ENCODE measurements around the gene CAPNS2. TPM values are rescaled to one million over a fixed set of nuclear protein-coding genes. Genes with fewer than 3 reads are reported as not detected.

The CAPNS2 gene
- total RNA-seq, 4 donors from 2014 or later = 0.90 to 2.1 TPM; not detected in 2

- Histone ChIP-seq H3K36me3 (no peaks in the 10 kb centered on the region), H3K9me3 (no peaks in the 10 kb centered on the region), H3K4me3 (no peak overlapping the region), H3K27ac (peak overlapping the region in 1 of 2 donors; percentile 18), H3K4me1 (no peaks in the 10 kb centered on the region), H3K27me3 (no peaks in the 10 kb centered on the region)
- intact Hi-C loops (cut with DNase I; ENCODE audit: low total_unique reads) = no loop called here
- no peak for DNase-seq
- TF ChIP-seq, protein P1, sequence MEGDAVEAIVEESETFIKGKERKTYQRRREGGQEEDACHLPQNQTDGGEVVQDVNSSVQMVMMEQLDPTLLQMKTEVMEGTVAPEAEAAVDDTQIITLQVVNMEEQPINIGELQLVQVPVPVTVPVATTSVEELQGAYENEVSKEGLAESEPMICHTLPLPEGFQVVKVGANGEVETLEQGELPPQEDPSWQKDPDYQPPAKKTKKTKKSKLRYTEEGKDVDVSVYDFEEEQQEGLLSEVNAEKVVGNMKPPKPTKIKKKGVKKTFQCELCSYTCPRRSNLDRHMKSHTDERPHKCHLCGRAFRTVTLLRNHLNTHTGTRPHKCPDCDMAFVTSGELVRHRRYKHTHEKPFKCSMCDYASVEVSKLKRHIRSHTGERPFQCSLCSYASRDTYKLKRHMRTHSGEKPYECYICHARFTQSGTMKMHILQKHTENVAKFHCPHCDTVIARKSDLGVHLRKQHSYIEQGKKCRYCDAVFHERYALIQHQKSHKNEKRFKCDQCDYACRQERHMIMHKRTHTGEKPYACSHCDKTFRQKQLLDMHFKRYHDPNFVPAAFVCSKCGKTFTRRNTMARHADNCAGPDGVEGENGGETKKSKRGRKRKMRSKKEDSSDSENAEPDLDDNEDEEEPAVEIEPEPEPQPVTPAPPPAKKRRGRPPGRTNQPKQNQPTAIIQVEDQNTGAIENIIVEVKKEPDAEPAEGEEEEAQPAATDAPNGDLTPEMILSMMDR (IDR thresholded peaks at IDR 0.05) = no peak
- no peak for TF ChIP-seq POLR2A (IDR thresholded peaks at IDR 0.05)
These were observed 9.0 kb downstream of the CAPNS2 start for GRCh38 chr16:55575496-55575895.

GRCh38 chr16:55576384-55576783, 9.9 kb downstream of the CAPNS2 start:
- Histone ChIP-seq H3K27ac (no peak overlapping the region), H3K9me3 (no peaks in the 10 kb centered on the region), H3K4me3 (no peak overlapping the region), H3K4me1 (no peaks in the 10 kb centered on the region), H3K27me3 (no peaks in the 10 kb centered on the region), H3K36me3 (no peaks in the 10 kb centered on the region)
- DNase-seq = peak in 1 of 2 donors; percentile 22
- no peak for TF ChIP-seq POLR2A (IDR thresholded peaks at IDR 0.05)
- TF ChIP-seq, protein P1 (IDR thresholded peaks at IDR 0.05) = no peak
- intact Hi-C loops (cut with DNase I; ENCODE audit: low total_unique reads) = no loop called here

DNA sequence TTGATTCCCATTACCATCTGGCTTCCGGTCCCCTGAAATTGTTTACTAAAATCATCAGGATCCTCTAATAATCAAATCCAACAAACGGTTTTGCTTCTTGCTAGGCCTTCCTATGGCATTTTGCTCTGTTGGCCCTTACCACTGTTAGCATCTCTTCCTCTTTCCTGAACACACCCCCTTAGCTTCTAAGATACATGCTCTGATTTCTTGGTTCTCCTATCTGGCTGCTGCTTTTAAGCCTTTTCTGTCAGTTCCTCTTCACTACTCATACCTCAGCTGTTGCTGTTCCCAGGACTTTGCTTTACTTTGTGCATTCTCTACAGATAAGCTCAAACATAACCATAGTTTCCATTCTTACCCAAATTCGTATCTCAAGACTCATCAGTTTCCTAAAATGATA, 11.4 kb downstream of the CAPNS2 start:
- no peaks in the 10 kb centered on the region for H3K4me1 ChIP-seq
- H3K27ac ChIP-seq = no peak overlapping the region
- H3K4me3 ChIP-seq = no peak overlapping the region
- no peaks in the 10 kb centered on the region for H3K9me3 ChIP-seq
- H3K36me3 ChIP-seq = no peaks in the 10 kb centered on the region
- no peak for TF ChIP-seq POLR2A (IDR thresholded peaks at IDR 0.05)
- TF ChIP-seq, protein P1 (IDR thresholded peaks at IDR 0.05) = no peak
- H3K27me3 ChIP-seq = no peaks in the 10 kb centered on the region
- DNase-seq = no peak
- intact Hi-C loops (cut with DNase I; ENCODE audit: low total_unique reads) = no loop called here

- no peak for DNase-seq
- no peaks in the 10 kb centered on the region for H3K4me1 ChIP-seq
- no peak overlapping the region for H3K4me3 ChIP-seq
- no peak for TF ChIP-seq POLR2A (IDR thresholded peaks at IDR 0.05)
- TF ChIP-seq, protein P1 (IDR thresholded peaks at IDR 0.05) = no peak
- no peak overlapping the region for H3K27ac ChIP-seq
- H3K9me3 ChIP-seq = no peaks in the 10 kb centered on the region
- H3K27me3 ChIP-seq = peaks cover 0 to 3% of the 10 kb centered on the region in 2 donors
- intact Hi-C loops (cut with DNase I; ENCODE audit: low total_unique reads) = no loop called here
- H3K36me3 ChIP-seq = no peaks in the 10 kb centered on the region
These were observed 19.1 kb downstream of the CAPNS2 start for GRCh38 chr16:55585631-55586030.

GRCh38 chr16:55588799-55589198, 22.3 kb downstream of the CAPNS2 start:
- no peak for DNase-seq
- no peaks in the 10 kb centered on the region for H3K36me3 ChIP-seq
- H3K27me3 ChIP-seq = peaks cover 0 to 3% of the 10 kb centered on the region in 2 donors
- no peak overlapping the region for H3K27ac ChIP-seq
- H3K4me1 ChIP-seq = no peaks in the 10 kb centered on the region
- H3K4me3 ChIP-seq = no peak overlapping the region
- TF ChIP-seq, protein P1 (IDR thresholded peaks at IDR 0.05) = no peak
- intact Hi-C loops (cut with DNase I; ENCODE audit: low total_unique reads) = no loop called here
- no peaks in the 10 kb centered on the region for H3K9me3 ChIP-seq
